GM12878 (cell line): ENCODE measurements around the gene CYSRT1. TPM values are rescaled to one million over a fixed set of nuclear protein-coding genes. Genes with fewer than 3 reads are reported as not detected.

Experiments used
- HDAC2 ChIP-seq: fragments of 200-600 bp; sonication (generic); IDR thresholded peaks from 2 replicates; pipeline ENCODE4 v1.6.1; 2017
- NRF1 ChIP-seq: conservative IDR thresholded peaks from 2 replicates; pipeline ENCODE4 v1.6.1; 2011; ENCODE audit warnings: mild to moderate bottlenecking, low read depth, low read length, improper control_type of control experiment
- POLR2A ChIP-seq: IDR thresholded peaks from 2 replicates; pipeline ENCODE4 v1.6.1; 2011; ENCODE audit warnings: low read depth, mild to moderate bottlenecking, low read length
- POU2F2 ChIP-seq: IDR thresholded peaks from 3 replicates; pipeline ENCODE4 v1.6.1; 2011; ENCODE audit warnings: low read depth, mild to moderate bottlenecking, low read length, borderline replicate concordance
- TARDBP ChIP-seq: IDR thresholded peaks from 2 replicates; pipeline ENCODE4 v1.6.1; 2016; ENCODE audit warnings: borderline replicate concordance
- ZNF207 ChIP-seq: fragments of 450-650 bp; IDR thresholded peaks from 2 replicates; pipeline ENCODE4 v1.6.1; 2014; ENCODE audit warnings: antibody characterized with exemption, mild to moderate bottlenecking, borderline replicate concordance
- ZNF217 ChIP-seq: fragments of 450-650 bp; IDR thresholded peaks from 2 replicates; pipeline ENCODE4 v1.6.1; 2017; ENCODE audit warnings: antibody characterized with exemption, mild to moderate bottlenecking
- polyA plus RNA-seq, 11 experiments: library from polyadenylated mRNA; depleted of rRNA in 4 of 11; unstranded in 6 of 11; stranded (reverse) in 5 of 11; fragments of >200 nt; fragmentation: Nextera tagmentation in 4 of 11; fragmentation: Illumina TruSeq in 1 of 11; extraction: Ambion mirVana in 4 of 11; extraction: Trizol in 1 of 11; gene quantifications; 1 replicate in 1 of 11; 2 replicates in 10 of 11; pipeline versions ENCODE4 v1.2.1 to v1.2.3, GENCODE V29; 2011 to 2016; ENCODE audit warnings: inconsistent platforms in 2 of 11, missing spikeins in 2 of 11, low read depth in 1 of 11
- total RNA-seq, 4 experiments: library from RNA; depleted of rRNA in 3 of 4; stranded (reverse); fragments of >200 nt in 3 of 4; fragmentation: Illumina TruSeq in 1 of 4; extraction: Trizol in 1 of 4; gene quantifications; 2 replicates each; pipeline versions ENCODE4 v1.2.1 to v1.2.3, GENCODE V29; 2013 to 2021
- TF ChIP-seq, protein P1 (sequence below): fragments of 450-650 bp; IDR thresholded peaks from 2 replicates; pipeline ENCODE4 v1.6.1; 2017; ENCODE audit warnings: low read depth, mild to moderate bottlenecking, moderate library complexity
- TF ChIP-seq, protein P2 (sequence below): IDR thresholded peaks from 2 replicates; pipeline ENCODE4 v1.6.1; 2012; ENCODE audit warnings: low read depth, low read length, improper control_type of control experiment
- TF ChIP-seq, protein P3 (sequence below): fragments of 450-650 bp; IDR thresholded peaks from 2 replicates; pipeline ENCODE4 v1.6.1; 2018; ENCODE audit warnings: mild to moderate bottlenecking, low read depth, moderate library complexity; ENCODE audit not compliant: partially characterized antibody
- TF ChIP-seq, protein P4 (sequence below): fragments of 450-650 bp; formaldehyde crosslinking; IDR thresholded peaks from 2 replicates; pipeline ENCODE4 v1.4.0; 2020; ENCODE audit warnings: mild to moderate bottlenecking, moderate library complexity
- TF ChIP-seq, protein P5 (sequence below): fragments of 450-650 bp; formaldehyde crosslinking; IDR thresholded peaks from 2 replicates; pipeline ENCODE4 v1.5.0; 2022; ENCODE audit warnings: mild to moderate bottlenecking, missing genetic modification characterization
- TF ChIP-seq, protein P6 (sequence below): IDR thresholded peaks from 2 replicates; pipeline ENCODE4 v1.6.1; 2011; ENCODE audit warnings: borderline replicate concordance, low read depth, mild to moderate bottlenecking, moderate library complexity, low read length; ENCODE audit not compliant: insufficient read depth, poor library complexity, severe bottlenecking

The CYSRT1 gene
- total and polyA plus RNA-seq, 10 of the 15 experiments (the other 5 are each of a cell fraction or from before 2014, with no cell fraction given), result 0.24 to 3.6 (median 0.97) TPM; not detected in 1

DNA sequence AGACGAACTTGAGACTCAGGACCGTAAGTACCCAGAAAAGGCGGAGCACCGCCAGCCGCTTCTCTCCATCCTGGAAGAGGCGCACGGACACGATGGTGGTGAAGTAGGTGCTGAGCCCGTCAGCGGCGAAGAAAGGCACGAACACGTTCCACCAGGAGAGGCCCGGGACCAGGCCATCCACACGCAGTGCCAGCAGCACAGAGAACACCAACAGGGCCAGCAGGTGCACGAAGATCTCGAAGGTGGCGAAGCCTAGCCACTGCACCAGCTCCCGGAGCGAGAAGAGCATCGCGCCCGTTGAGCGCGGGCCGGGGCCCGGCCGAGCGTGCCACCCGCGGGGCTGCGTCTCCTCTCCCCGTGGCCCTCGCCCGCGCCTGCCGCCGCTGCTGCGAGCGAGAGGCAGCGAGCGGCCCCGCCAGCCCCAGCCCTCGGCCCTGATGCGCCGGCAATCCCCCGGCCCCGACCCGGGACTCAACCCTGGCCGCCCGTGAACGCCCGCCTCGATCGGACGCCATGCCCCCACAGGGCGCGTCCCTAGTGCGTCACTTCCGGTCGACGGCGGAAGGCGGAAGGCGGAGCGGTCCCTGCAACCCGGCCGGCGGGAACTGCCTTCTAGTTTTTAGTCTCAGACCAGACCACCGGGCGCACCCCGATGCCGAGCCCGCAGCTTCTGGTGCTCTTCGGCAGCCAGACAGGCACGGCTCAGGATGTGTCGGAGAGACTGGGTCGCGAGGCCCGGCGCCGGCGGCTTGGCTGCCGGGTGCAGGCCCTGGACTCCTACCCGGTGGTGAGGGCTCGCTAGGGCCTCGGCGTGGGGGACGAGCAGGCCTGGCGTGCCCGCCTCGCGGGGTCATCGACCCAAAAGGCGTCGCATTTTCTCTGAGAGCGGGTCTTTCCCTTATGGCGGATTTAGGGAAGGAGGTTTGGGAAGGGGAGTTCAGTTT lies 19.6 kb upstream of the CYSRT1 start, which contains the start of the genes NDOR1 and TMEM203 (continued):
- TF ChIP-seq, protein P1, sequence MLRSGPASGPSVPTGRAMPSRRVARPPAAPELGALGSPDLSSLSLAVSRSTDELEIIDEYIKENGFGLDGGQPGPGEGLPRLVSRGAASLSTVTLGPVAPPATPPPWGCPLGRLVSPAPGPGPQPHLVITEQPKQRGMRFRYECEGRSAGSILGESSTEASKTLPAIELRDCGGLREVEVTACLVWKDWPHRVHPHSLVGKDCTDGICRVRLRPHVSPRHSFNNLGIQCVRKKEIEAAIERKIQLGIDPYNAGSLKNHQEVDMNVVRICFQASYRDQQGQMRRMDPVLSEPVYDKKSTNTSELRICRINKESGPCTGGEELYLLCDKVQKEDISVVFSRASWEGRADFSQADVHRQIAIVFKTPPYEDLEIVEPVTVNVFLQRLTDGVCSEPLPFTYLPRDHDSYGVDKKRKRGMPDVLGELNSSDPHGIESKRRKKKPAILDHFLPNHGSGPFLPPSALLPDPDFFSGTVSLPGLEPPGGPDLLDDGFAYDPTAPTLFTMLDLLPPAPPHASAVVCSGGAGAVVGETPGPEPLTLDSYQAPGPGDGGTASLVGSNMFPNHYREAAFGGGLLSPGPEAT, result peak; percentile 94
- TF ChIP-seq POLR2A (peak; percentile 92), TARDBP (peak; percentile 64; the same call in 1 of the 2 replicates), ZNF217 (peak; percentile 31; the same call in 1 of the 2 replicates), ZNF207 (peak; percentile 93), POU2F2 (peak; percentile 78; the same call in 1 of the 3 replicates), NRF1 (no peak), HDAC2 (no peak)
- TF ChIP-seq, protein P2, sequence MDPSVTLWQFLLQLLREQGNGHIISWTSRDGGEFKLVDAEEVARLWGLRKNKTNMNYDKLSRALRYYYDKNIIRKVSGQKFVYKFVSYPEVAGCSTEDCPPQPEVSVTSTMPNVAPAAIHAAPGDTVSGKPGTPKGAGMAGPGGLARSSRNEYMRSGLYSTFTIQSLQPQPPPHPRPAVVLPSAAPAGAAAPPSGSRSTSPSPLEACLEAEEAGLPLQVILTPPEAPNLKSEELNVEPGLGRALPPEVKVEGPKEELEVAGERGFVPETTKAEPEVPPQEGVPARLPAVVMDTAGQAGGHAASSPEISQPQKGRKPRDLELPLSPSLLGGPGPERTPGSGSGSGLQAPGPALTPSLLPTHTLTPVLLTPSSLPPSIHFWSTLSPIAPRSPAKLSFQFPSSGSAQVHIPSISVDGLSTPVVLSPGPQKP, result peak; percentile 94
- TF ChIP-seq, protein P3, sequence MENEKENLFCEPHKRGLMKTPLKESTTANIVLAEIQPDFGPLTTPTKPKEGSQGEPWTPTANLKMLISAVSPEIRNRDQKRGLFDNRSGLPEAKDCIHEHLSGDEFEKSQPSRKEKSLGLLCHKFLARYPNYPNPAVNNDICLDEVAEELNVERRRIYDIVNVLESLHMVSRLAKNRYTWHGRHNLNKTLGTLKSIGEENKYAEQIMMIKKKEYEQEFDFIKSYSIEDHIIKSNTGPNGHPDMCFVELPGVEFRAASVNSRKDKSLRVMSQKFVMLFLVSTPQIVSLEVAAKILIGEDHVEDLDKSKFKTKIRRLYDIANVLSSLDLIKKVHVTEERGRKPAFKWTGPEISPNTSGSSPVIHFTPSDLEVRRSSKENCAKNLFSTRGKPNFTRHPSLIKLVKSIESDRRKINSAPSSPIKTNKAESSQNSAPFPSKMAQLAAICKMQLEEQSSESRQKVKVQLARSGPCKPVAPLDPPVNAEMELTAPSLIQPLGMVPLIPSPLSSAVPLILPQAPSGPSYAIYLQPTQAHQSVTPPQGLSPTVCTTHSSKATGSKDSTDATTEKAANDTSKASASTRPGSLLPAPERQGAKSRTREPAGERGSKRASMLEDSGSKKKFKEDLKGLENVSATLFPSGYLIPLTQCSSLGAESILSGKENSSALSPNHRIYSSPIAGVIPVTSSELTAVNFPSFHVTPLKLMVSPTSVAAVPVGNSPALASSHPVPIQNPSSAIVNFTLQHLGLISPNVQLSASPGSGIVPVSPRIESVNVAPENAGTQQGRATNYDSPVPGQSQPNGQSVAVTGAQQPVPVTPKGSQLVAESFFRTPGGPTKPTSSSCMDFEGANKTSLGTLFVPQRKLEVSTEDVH, result peak; percentile 92
- TF ChIP-seq, protein P4, sequence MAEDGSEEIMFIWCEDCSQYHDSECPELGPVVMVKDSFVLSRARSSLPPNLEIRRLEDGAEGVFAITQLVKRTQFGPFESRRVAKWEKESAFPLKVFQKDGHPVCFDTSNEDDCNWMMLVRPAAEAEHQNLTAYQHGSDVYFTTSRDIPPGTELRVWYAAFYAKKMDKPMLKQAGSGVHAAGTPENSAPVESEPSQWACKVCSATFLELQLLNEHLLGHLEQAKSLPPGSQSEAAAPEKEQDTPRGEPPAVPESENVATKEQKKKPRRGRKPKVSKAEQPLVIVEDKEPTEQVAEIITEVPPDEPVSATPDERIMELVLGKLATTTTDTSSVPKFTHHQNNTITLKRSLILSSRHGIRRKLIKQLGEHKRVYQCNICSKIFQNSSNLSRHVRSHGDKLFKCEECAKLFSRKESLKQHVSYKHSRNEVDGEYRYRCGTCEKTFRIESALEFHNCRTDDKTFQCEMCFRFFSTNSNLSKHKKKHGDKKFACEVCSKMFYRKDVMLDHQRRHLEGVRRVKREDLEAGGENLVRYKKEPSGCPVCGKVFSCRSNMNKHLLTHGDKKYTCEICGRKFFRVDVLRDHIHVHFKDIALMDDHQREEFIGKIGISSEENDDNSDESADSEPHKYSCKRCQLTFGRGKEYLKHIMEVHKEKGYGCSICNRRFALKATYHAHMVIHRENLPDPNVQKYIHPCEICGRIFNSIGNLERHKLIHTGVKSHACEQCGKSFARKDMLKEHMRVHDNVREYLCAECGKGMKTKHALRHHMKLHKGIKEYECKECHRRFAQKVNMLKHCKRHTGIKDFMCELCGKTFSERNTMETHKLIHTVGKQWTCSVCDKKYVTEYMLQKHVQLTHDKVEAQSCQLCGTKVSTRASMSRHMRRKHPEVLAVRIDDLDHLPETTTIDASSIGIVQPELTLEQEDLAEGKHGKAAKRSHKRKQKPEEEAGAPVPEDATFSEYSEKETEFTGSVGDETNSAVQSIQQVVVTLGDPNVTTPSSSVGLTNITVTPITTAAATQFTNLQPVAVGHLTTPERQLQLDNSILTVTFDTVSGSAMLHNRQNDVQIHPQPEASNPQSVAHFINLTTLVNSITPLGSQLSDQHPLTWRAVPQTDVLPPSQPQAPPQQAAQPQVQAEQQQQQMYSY (CRISPR knock-in tag), result no peak
- TF ChIP-seq, protein P5, sequence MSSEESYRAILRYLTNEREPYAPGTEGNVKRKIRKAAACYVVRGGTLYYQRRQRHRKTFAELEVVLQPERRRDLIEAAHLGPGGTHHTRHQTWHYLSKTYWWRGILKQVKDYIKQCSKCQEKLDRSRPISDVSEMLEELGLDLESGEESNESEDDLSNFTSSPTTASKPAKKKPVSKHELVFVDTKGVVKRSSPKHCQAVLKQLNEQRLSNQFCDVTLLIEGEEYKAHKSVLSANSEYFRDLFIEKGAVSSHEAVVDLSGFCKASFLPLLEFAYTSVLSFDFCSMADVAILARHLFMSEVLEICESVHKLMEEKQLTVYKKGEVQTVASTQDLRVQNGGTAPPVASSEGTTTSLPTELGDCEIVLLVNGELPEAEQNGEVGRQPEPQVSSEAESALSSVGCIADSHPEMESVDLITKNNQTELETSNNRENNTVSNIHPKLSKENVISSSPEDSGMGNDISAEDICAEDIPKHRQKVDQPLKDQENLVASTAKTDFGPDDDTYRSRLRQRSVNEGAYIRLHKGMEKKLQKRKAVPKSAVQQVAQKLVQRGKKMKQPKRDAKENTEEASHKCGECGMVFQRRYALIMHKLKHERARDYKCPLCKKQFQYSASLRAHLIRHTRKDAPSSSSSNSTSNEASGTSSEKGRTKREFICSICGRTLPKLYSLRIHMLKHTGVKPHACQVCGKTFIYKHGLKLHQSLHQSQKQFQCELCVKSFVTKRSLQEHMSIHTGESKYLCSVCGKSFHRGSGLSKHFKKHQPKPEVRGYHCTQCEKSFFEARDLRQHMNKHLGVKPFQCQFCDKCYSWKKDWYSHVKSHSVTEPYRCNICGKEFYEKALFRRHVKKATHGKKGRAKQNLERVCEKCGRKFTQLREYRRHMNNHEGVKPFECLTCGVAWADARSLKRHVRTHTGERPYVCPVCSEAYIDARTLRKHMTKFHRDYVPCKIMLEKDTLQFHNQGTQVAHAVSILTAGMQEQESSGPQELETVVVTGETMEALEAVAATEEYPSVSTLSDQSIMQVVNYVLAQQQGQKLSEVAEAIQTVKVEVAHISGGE (CRISPR knock-in tag), result peak; percentile 57; the same call in 1 of the 2 replicates
- TF ChIP-seq, protein P6, sequence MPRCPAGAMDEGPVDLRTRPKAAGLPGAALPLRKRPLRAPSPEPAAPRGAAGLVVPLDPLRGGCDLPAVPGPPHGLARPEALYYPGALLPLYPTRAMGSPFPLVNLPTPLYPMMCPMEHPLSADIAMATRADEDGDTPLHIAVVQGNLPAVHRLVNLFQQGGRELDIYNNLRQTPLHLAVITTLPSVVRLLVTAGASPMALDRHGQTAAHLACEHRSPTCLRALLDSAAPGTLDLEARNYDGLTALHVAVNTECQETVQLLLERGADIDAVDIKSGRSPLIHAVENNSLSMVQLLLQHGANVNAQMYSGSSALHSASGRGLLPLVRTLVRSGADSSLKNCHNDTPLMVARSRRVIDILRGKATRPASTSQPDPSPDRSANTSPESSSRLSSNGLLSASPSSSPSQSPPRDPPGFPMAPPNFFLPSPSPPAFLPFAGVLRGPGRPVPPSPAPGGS, result no peak
